ENCODE results near the gene FUT4.
"Not testable (repeated sequence)": the region's sequence is repeated elsewhere in the genome, so short reads cannot be mapped to it uniquely, and the experiment has no call there.

Gene FUT4

DNA sequence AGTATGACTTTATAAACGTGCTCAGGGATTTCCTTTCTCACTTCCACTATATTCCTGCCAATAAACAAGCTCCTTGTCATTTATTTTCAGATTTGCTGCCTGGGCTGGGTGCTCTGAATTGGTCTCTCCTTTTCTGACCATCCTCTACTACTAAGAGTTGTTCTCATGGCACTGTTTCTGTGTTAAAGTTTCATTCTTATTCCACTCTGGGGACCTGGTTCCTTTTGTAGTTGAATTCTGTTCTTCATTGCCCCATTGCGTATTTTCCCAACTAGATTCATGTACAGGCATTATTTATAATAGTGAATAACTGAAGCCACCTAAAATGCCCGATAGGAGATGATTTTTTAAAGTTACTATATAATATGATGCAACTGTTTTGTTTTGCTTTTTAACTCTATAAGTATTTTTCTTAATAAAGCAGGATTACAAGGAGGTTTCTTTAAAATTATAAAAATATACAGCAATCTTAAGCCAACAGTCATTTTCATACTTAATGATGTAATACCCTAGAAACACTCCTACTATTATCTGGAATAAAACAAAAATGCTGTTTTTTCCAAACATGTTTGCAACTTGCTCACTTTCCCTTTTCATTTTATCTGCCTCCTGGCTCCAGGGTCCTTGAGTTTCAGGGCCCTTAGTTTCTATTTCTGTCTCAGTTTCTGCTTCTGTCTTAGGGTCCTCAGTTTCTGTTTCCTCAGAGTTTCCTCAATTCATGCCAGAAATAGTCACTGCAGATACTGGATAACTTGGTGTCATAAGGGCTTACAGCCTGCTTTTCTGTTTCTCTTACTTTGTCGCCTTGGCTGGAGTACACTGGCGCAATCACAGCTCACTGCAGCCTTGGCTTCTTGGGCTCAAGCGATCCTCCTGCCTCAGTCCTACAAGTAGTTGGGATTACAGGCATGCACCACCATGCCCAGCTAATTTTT is 9.8 kb upstream of the FUT4 start:
- no peak for DNase-seq (ENCODE audit: low read depth in 2 of 2)

DNA sequence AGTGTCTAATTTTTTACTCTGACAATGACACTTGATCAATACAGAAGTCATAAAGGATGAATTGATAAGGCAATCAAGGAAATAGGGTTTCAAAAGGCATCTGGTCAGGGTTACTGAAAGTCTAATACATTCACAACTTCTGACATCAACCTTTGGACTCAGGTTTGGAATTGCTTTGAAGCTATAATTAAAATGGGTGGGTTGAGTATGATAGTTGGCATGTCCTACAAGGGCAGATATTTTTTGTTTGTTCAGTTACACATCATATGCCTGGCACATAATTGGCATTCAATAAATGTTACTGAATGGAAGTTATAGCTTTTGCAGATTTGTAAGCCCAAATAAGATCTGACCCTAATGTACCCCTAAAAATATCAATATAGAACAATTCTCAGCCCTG is 7.3 kb upstream of the FUT4 start:
- DNase-seq (ENCODE audit: low read depth in 2 of 2) = no peak

DNA sequence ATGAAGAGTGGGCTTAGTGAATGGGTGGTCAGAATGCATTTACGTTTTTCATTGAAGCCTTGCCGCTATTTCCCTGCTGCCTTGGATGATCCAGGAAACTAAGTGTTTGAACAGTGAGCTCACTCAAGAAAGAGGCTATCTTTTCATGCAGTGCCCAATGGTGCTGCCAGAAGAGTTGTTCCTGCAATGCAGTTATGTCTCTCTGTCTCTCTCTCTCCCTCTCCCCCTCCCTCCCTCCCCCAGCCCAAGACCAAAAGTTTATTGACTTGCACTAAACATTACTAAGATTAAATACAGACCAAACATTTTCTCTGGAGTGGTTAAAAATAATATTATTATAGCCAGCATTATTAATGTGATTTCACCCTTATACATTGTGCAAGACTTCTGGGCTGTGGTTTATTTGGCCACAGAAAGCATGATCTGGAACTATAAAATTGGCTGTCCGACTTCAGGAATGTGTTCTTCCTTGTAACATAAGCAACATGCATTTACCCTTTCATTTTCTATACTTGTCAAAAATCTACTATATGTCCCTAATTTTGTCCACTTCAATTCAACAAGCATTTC is 6.6 kb upstream of the FUT4 start:
- DNase-seq (ENCODE audit: low read depth in 2 of 2) = no peak

DNA sequence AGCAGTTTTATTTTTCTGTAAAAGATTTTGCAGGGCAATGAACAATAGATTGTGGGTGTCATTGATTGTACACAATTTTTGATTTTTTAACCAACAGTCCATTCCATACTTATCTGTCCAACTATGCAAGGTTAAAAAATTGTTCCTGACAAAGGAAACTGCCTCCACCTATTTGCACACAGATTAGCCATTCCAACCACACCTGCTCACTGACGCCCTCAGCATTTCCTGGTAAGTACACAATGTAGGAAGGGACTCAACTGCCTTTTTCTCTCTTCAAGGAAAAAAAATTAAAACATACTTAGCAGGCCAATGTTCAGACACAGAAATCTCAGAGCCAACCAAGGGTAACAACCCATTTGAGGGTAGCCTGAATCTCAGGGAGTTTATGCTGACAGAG is 4.3 kb upstream of the FUT4 start:
- no peak for DNase-seq (ENCODE audit: low read depth in 2 of 2)

DNA sequence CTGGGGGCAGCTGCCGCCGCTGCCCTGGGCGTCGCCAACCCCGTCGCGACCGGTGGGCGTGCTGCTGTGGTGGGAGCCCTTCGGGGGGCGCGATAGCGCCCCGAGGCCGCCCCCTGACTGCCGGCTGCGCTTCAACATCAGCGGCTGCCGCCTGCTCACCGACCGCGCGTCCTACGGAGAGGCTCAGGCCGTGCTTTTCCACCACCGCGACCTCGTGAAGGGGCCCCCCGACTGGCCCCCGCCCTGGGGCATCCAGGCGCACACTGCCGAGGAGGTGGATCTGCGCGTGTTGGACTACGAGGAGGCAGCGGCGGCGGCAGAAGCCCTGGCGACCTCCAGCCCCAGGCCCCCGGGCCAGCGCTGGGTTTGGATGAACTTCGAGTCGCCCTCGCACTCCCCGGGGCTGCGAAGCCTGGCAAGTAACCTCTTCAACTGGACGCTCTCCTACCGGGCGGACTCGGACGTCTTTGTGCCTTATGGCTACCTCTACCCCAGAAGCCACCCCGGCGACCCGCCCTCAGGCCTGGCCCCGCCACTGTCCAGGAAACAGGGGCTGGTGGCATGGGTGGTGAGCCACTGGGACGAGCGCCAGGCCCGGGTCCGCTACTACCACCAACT is 1.0 kb downstream of the FUT4 start:
- peak in 1 of 2 donors; percentile 7 for DNase-seq (ENCODE audit: low read depth in 2 of 2)

DNA sequence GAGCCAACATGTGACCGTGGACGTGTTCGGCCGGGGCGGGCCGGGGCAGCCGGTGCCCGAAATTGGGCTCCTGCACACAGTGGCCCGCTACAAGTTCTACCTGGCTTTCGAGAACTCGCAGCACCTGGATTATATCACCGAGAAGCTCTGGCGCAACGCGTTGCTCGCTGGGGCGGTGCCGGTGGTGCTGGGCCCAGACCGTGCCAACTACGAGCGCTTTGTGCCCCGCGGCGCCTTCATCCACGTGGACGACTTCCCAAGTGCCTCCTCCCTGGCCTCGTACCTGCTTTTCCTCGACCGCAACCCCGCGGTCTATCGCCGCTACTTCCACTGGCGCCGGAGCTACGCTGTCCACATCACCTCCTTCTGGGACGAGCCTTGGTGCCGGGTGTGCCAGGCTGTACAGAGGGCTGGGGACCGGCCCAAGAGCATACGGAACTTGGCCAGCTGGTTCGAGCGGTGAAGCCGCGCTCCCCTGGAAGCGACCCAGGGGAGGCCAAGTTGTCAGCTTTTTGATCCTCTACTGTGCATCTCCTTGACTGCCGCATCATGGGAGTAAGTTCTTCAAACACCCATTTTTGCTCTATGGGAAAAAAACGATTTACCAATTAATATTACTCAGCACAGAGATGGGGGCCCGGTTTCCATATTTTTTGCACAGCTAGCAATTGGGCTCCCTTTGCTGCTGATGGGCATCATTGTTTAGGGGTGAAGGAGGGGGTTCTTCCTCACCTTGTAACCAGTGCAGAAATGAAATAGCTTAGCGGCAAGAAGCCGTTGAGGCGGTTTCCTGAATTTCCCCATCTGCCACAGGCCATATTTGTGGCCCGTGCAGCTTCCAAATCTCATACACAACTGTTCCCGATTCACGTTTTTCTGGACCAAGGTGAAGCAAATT is 1.8 kb downstream of the FUT4 start:
- DNase-seq (ENCODE audit: low read depth in 2 of 2) = no peak

DNA sequence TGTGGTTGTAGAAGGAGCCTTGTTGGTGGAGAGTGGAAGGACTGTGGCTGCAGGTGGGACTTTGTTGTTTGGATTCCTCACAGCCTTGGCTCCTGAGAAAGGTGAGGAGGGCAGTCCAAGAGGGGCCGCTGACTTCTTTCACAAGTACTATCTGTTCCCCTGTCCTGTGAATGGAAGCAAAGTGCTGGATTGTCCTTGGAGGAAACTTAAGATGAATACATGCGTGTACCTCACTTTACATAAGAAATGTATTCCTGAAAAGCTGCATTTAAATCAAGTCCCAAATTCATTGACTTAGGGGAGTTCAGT is 2.4 kb downstream of the FUT4 start:
- DNase-seq (ENCODE audit: low read depth in 2 of 2) = no peak

DNA sequence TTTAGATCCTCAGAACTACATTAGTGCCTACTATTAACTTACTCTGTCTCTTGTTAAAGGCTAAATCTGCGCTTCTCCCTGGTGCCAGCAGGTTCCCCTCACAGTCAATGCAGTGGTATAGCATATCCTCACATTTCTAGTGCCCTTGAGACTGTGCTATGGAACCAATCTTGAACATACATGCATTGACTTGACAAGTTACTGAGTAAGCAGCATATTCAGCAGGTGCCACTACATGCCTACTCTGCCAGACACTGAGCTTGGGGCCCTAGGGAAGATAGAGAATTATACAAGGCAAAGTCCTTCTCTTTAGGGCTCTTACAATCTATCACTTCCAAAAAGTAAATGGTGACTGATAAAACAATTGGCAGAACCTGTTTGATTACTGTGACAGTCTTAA is 3.2 kb downstream of the FUT4 start:
- DNase-seq (ENCODE audit: low read depth in 2 of 2) = no peak

DNA sequence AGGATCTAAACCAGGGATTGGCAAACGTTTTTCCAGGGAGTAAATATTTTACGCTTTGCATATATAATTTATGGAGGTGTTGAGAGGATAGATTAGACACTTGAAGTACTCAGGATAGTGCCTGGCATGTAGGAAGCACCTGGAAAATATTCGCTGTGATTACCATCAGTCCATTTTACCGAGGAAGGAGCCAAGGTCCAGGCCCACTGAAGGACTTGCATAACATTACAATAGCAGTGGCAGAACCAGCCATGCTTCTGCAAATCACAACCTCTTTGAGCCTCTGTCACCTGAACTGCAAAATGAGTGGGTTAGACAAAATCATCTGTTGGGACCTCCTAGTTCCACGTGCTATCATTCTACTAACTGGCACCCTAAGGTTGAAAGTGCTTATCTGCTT is 5.4 kb downstream of the FUT4 start:
- no peak for DNase-seq (ENCODE audit: low read depth in 2 of 2)

DNA sequence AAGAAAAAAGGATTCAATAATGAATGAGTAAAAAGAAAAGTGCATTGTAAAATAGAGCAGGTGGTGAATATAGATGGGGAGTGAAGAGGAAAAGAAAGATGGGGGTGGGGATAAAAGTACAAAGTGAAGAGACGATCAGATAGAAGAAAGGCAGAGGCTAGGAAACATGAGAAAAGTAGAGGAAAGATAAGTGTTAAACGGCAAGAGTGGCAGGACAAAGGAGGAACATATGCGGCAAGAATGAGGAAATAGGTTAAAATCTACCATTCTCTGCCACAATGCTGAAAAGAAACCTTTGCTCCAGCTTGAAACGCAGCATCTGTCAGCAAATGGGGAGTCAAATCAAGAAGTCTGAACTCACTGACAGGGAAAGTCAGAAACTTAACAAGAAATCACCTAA is 6.8 kb downstream of the FUT4 start:
- DNase-seq (ENCODE audit: low read depth in 2 of 2) = no peak

DNA sequence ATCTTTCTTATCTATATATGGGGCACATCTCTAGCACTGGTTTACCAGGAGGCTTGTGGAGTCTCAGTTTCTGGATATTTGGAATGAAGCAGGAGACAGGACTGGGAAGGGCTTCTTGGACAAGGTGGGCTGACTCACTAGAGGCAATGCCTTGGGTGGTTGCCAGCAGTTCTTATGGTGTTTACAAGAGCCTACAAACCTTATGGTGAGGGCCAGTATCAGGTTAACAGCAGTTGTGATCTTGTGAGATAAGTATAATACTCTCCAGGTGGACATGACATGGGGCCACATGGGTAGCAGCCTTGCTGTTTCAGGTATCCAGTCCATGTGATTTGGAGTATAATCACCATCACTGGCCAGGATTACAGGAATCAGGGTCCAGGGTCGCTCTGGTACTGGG is 10.2 kb downstream of the FUT4 start:
- DNase-seq (ENCODE audit: low read depth in 2 of 2) = no peak

DNA sequence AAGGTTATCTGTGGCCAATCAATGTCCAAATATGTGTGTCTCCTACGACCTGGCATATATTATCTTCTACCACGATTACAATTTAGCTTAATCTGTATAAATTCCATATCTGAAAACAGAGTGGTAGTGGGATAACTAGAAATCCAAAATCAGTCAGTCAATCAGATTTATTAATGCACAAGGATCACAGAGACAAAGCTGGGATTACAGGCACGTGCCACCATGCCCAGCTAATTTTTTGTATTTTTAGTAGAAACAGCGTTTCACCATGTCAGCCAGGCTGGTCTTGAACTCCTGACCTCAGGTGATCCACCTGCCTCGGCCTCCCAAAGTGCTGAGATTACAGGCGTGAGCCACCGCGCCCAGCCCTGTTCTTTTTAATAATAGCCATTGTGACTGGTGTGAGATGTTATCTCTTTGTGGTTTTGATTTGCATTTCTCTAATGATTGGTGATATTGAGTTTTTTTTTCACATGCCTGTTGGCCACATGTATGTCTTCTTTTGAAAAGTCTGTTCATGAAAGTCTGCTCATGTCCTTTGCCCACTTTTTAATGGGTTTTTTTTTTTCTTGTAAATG is 12.1 kb downstream of the FUT4 start:
- not testable (repeated sequence) for DNase-seq (ENCODE audit: low read depth in 2 of 2)

DNA sequence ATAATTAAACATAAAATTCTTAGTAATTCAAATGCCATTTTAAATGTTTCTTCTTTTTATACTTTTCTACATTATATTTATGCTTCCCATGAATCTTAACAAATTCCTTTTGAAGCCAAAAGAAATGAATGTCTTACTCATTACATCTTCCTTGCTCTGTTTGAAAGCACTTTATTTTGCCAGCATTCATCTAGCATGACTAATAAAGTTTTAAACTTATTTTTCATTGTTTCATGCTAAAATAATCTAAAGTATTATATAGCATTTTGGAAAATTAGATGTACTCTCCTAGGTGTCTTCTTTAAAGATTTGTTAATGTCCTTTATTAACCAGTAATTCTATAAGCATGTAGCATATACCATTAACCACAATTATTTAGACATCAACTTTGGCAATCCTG is 13.7 kb downstream of the FUT4 start:
- DNase-seq (ENCODE audit: low read depth in 2 of 2) = no peak

DNA sequence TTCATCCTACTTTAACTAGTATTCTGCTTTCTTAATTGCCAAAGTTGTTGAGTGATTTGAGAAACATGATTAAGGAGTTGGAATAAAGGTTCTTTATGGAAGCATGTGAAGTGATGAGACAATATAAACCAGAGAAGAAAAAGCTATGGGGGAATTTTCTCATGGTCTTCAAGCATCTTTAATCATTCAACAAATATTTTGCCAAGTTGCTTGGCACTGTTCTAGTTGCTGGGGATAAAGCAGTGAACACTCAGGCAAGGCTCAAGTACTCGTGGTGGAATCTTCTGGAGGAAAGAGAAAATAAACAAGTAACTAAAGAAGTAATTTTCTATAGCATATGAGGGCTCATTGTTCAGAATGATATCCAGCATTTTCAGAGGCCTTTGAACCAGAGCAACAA is 14.3 kb downstream of the FUT4 start:
- DNase-seq (ENCODE audit: low read depth in 2 of 2) = no peak

DNA sequence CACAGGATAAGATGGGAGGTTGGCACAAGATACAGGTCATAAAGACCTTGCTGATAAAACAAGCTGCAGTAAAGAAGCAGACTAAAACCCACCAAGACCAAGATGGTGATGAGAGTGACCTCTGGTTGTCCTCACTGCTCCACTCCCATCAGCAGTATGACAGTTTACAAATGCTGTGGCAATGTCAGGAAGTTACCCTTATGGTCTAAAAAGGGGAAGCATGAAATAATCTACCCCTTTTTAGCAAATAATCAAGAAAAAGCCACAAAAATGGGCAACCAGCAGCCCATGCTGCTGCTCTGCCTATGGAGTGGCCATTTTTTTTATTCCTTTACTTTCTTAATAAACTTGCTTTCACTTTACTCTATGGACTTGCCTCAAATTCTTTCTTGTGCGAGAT is 14.7 kb downstream of the FUT4 start:
- DNase-seq (ENCODE audit: low read depth in 2 of 2) = no peak

DNA sequence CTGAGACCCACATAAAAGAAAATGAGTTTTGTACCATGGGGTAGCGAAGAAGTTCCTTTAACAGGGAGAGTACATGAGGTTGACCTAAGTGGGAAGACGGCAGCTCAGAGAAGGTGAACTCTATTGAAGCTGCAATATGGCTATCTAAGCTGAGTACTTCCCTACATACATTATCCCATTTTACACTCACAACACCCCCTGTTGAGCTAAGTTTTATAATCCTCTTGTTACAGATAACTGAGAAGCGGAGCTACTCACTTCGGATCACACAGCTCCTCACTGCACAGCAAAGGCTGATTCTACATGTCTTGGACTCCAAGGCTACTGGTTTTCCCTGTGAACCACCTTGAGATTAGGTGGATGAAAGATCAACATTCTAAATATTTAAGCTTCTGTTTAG is 15.2 kb downstream of the FUT4 start:
- DNase-seq (ENCODE audit: low read depth in 2 of 2) = no peak

DNA sequence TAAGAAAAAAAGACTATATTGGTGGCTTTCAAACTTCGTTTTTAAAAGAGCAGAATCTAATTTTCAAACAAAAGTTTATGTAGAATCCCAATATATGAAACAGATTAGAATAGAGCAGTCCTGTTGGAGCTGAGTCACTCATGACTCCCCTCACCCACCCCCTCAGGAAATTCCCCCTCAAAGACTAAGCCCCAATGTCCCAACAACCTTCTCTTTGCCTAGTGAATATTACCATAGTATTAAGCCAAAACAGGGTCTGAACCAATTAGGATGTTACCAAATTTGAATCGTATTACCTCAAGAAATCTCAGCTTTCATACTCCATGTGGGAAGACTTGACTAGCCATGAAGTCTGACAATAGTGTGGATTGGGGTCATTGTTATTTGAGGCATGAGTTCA is 15.6 kb downstream of the FUT4 start:
- no peak for DNase-seq (ENCODE audit: low read depth in 2 of 2)

DNA sequence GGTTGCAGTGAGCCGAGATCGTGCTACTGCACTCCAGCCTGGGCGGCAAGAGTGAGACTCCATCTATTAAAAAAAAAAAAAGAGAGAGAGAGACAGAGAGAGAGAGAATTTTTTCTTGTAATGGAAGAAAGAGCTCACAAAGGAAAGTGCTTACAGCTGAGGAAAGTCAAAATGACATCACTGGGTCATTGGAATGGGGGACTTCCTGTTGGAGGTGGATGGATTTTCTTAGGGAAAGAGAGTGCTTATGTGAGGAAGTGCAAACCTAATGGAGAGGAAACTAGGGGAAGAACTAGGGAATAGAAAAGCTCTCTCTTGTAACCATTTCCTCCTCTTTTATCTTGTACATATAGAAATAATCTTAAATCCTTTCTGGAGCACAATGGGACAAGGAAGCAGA is 17.1 kb downstream of the FUT4 start:
- DNase-seq (ENCODE audit: low read depth in 2 of 2) = no peak

DNA sequence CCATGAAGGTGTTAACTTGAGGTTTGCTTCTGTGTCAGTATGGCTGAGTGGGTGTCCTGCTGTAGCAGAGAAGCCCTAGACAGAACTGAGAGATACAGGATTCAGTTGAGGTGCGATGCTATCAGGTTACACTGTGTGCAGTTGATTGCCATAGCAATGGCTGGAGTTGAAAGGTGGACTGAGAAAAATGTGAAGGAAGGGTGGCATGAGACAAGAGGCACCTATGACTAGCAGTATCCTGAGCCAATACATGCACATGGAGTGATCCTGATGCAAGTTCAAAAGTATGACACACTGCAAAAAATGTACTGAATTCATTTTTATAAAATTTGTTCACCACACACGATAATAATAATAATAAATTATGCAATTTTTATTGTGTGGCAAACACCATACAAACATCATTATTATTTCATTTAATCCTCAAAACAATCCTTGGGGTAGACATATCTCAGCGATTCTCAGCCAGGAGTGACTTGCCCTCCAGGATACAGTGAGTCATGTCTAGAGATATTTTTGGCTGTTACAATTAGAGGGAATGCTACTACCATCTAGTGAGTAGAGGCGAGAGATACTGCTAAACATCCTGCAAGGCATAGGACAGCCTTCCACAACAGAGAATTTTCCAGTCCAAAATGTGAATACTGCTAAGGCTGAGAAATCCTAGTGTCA is 19.6 kb downstream of the FUT4 start:
- DNase-seq (ENCODE audit: low read depth in 2 of 2) = no peak

DNA sequence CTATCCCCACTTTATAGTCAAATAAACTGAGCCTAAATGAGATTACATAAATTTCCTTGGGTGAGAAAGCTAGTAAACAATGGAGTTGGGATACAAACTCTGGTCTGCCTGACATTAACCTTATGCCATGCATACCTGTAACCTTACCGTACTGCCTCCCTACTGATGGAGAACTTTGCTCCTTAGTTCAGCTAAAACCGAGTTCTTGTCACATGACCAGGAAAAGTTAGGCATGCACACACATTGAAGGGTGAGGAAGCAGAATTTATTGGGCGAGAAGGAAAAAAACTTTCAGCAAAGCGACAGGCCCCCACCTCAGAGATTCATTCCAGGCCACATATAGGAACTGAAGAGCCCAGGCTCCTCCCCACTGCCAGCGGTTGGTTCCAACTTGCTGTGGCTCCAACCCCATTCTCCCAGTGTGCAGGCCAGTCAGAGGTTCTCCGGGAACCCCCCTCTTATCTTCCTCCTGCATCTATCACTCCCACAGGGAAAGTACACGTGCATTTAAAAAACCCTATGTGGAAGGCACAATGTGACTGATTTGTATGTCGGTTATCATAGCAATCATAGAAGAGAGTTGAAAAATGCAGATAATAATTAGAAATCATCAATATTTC is 20.2 kb downstream of the FUT4 start:
- DNase-seq (ENCODE audit: low read depth in 2 of 2) = no peak

DNA sequence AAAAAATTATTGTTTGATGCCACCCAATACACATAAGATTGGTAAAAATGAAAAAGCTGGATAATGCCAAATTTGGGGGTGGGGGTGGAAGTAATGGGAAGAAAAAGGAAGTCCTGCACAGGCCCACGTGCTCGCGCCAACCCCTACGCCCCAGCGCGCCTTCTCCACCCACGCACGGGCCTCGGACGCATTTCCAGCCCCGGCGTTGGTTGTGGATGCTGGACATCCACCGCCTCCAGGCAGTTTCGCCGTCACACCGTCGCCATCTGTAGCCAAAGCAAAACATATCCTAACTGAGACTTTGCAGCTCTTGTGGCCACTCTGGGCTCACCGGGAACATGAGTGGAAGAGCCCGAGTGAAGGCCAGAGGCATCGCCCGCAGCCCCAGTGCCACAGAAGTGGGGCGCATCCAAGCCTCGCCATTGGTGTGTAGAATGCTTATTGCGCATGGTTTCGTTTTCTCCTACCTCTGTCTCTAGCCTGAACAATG is 23.5 kb downstream of the FUT4 start, which contains the start of gene PIWIL4:
Gene PIWIL4, plus strand, starts transcription at position 188 of the 490 bp plus-strand sequence. Its CDS starts 151 bp downstream, at position 339.
- no peak for DNase-seq (ENCODE audit: low read depth in 2 of 2)

Data from activated CD4-positive, alpha-beta T cell treated with anti-CD3 and anti-CD28 coated beads for 24 hours (primary cell).